CD4-positive, alpha-beta T cell (primary cell): Measurements from ENCODE around the gene TMEM235. TPM values are rescaled to one million over a fixed set of nuclear protein-coding genes. Genes with fewer than 3 reads are reported as not detected.

Experiments used
- ATAC-seq: fragments of 200-7000 bp; cut with Tn5 transposase; one replicate; pipeline ENCODE4 v1.10.0; 2022; ENCODE audit warnings: mild to moderate bottlenecking; ENCODE audit not compliant: poor library complexity
- CTCF ChIA-PET: fragments of 350-600 bp; sonication (Branson Sonifier 250); formaldehyde crosslinking; loops from one replicate; lab custom pipeline; 2021; ENCODE audit warnings: antibody characterized with exemption, inconsistent platforms; lab: Charles Lee
- POLR2A ChIA-PET: fragments of 350-600 bp; sonication (Branson Sonifier 250); formaldehyde crosslinking; loops from one replicate; lab custom pipeline; 2021; ENCODE audit warnings: antibody characterized with exemption, inconsistent platforms; lab: Charles Lee
- DNase-seq, 14 experiments: peaks; one replicate each; pipeline ENCODE4 v3.0.0-alpha.2; 2013 to 2020; ENCODE audit warnings: mixed read lengths in 2 of 14
- H3K27ac ChIP-seq, 2 donors: one replicate each; pipeline versions ENCODE4 v1.5.1 to v1.7.0; 2013; ENCODE audit warnings: low read length in 2 of 2, low read depth in 1 of 2, mild to moderate bottlenecking in 1 of 2
- H3K27me3 ChIP-seq, 2 experiments: 1 replicate in 1 of 2; 2 replicates in 1 of 2; pipeline versions ENCODE4 v1.6.1 to v1.7.0; 2013; ENCODE audit warnings: low read length in 2 of 2, control low read depth in 1 of 2, mild to moderate bottlenecking in 1 of 2, moderate library complexity in 1 of 2; ENCODE audit not compliant: insufficient read depth in 2 of 2, control insufficient read depth in 1 of 2
- H3K36me3 ChIP-seq: one replicate; pipeline ENCODE4 v1.6.1; 2013; ENCODE audit warnings: low read length, control low read depth; ENCODE audit not compliant: insufficient read depth
- H3K4me1 ChIP-seq: one replicate; pipeline ENCODE4 v1.6.1; 2013; ENCODE audit warnings: low read length, control low read depth; ENCODE audit not compliant: insufficient read depth
- H3K4me3 ChIP-seq: one replicate; pipeline ENCODE4 v1.5.1; 2013; ENCODE audit warnings: mild to moderate bottlenecking, low read length, moderate library complexity
- H3K9me3 ChIP-seq, 2 experiments: 1 replicate in 1 of 2; 2 replicates in 1 of 2; pipeline versions ENCODE4 v1.6.1 to v1.7.0; 2013; ENCODE audit warnings: low read length in 2 of 2, mild to moderate bottlenecking in 2 of 2, control low read depth in 1 of 2, moderate library complexity in 1 of 2; ENCODE audit not compliant: control insufficient read depth in 1 of 2, insufficient read depth in 1 of 2
- H3K27ac Mint-ChIP-seq: one replicate; pipeline ENCODE4 v1.8.0; 2020; ENCODE audit warnings: mixed read lengths
- H3K27me3 Mint-ChIP-seq: one replicate; pipeline ENCODE4 v1.8.0; 2021; ENCODE audit warnings: mixed read lengths
- H3K36me3 Mint-ChIP-seq: one replicate; pipeline ENCODE4 v1.8.0; 2021; ENCODE audit warnings: low read depth, mixed read lengths
- H3K4me1 Mint-ChIP-seq: one replicate; pipeline ENCODE4 v1.8.0; 2021; ENCODE audit warnings: low read depth, mixed read lengths
- H3K4me3 Mint-ChIP-seq: one replicate; pipeline ENCODE4 v1.8.0; 2020; ENCODE audit warnings: mild to moderate bottlenecking, mixed read lengths
- H3K9me3 Mint-ChIP-seq: one replicate; pipeline ENCODE4 v1.8.0; 2020; ENCODE audit warnings: mixed read lengths
- CTCF ChIP-seq: fragments of 200-600 bp; IDR thresholded peaks from one replicate; pipeline ENCODE4 v1.8.0; 2022; ENCODE audit warnings: antibody characterized with exemption, mild to moderate bottlenecking
- intact Hi-C, 2 experiments: fragments of 100-400 bp; cut with DNase I in 1 of 2; cut with micrococcal nuclease in 1 of 2; formaldehyde crosslinking; loops; one replicate each; pipeline versions ENCODE4 v1.15.1 to v1.9.0; 2023 to 2025; cut with DNase I, micrococcal nuclease
- total RNA-seq, 174 experiments: library from RNA in 2 of 174; stranded (reverse) in 2 of 174; gene quantifications; one replicate each; pipeline ENCODE4 v1.2.3 and lab custom pipeline; 2021 to 2026

TMEM235 gene
- total RNA-seq, 2 experiments from 2014 or later = not detected

GRCh38 chr17:78210111-78210510, 21.3 kb upstream of the TMEM235 start:
- Histone ChIP-seq H3K36me3 (no peaks in the 10 kb centered on the region), H3K4me1 (peaks cover 13% of the 10 kb centered on the region), H3K27me3 (no peaks in the 10 kb centered on the region), H3K9me3 (no peaks in the 10 kb centered on the region), H3K27ac (no peak overlapping the region), H3K4me3 (no peak overlapping the region)
- no peaks in the 10 kb centered on the region for H3K27me3 Mint-ChIP-seq
- H3K27ac Mint-ChIP-seq = no peak overlapping the region
- intact Hi-C loops = no loop called here
- POLR2A ChIA-PET = no interaction called here
- H3K36me3 Mint-ChIP-seq = no peaks in the 10 kb centered on the region
- H3K9me3 Mint-ChIP-seq = no peaks in the 10 kb centered on the region
- H3K4me1 Mint-ChIP-seq = no peaks in the 10 kb centered on the region
- CTCF ChIA-PET = no interaction called here
- no peak for TF ChIP-seq CTCF
- no peak overlapping the region for H3K4me3 Mint-ChIP-seq
- ATAC-seq = no peak
- DNase-seq = no peak

GRCh38 chr17:78211032-78211431, 20.4 kb upstream of the TMEM235 start:
- POLR2A ChIA-PET = no interaction called here
- H3K36me3 ChIP-seq = no peaks in the 10 kb centered on the region
- H3K4me3 Mint-ChIP-seq = no peak overlapping the region
- no peaks in the 10 kb centered on the region for H3K27me3 ChIP-seq
- CTCF ChIA-PET = no interaction called here
- TF ChIP-seq CTCF = no peak
- no peaks in the 10 kb centered on the region for H3K9me3 Mint-ChIP-seq
- no peaks in the 10 kb centered on the region for H3K4me1 Mint-ChIP-seq
- H3K36me3 Mint-ChIP-seq = no peaks in the 10 kb centered on the region
- DNase-seq (no peak), ATAC-seq (no peak)
- intact Hi-C loops = no loop called here
- no peaks in the 10 kb centered on the region for H3K27me3 Mint-ChIP-seq
- H3K4me1 ChIP-seq = peaks cover 13% of the 10 kb centered on the region
- H3K27ac ChIP-seq = no peak overlapping the region
- H3K27ac Mint-ChIP-seq = no peak overlapping the region
- no peaks in the 10 kb centered on the region for H3K9me3 ChIP-seq
- H3K4me3 ChIP-seq = no peak overlapping the region

GRCh38 chr17:78214016-78214705, 17.3 kb upstream of the TMEM235 start, which contains the start of gene BIRC5:
BIRC5 (plus strand) TSS chr17:78214253; CDS start chr17:78214317, 64 bp downstream.
- POLR2A ChIA-PET = no interaction called here
- H3K4me1 Mint-ChIP-seq = no peaks in the 10 kb centered on the region

More at GRCh38 chr17:78214016-78214705, 17.3 kb upstream of the TMEM235 start, which contains the start of gene BIRC5:
- H3K27ac ChIP-seq = no peak within 1 kb of the TSS
- Mint-ChIP-seq H3K27me3 (no peaks in the 10 kb centered on the region), H3K4me3 (no peak within 1 kb of the TSS), H3K36me3 (no peaks in the 10 kb centered on the region), H3K9me3 (no peaks in the 10 kb centered on the region), H3K27ac (no peak within 1 kb of the TSS)
- H3K36me3 ChIP-seq = no peaks in the 10 kb centered on the region
- peaks cover 13% of the 10 kb centered on the region for H3K4me1 ChIP-seq
- no peaks in the 10 kb centered on the region for H3K27me3 ChIP-seq
- TF ChIP-seq CTCF = no peak
- intact Hi-C loops = loop anchor here in 1 of 2 experiments (1.0 to 2.0 kb wide), 2 partner anchors 40 to 45 kb away; partner anchors contain the start of gene SYNGR2
- peak within 1 kb of the TSS; percentile 58 for H3K4me3 ChIP-seq
- CTCF ChIA-PET = no interaction called here
- no peaks in the 10 kb centered on the region for H3K9me3 ChIP-seq
- ATAC-seq (peak; percentile 100), DNase-seq (peak; percentile 84 to 94 (median 89))
